AG04449 (cell line): ENCODE measurements around the gene TDO2.

Source experiments
- CTCF ChIA-PET: fragments of 350-600 bp; formaldehyde crosslinking; extraction: SDS; loops from one replicate; lab custom pipeline; 2021; ENCODE audit warnings: antibody characterized with exemption; lab: Yijun Ruan, JAX
- POLR2A ChIA-PET: fragments of 400-600, 350-600 bp; formaldehyde crosslinking; extraction: SDS; loops from one replicate; lab custom pipeline; 2020; ENCODE audit warnings: antibody characterized with exemption, inconsistent platforms; lab: Yijun Ruan, JAX
- DNase-seq: peaks from one replicate; pipeline ENCODE4 v3.0.0-alpha.2; 2010; ENCODE audit warnings: low read depth, low spot score
- H3K4me3 ChIP-seq: 2 replicates; pipeline ENCODE4 v1.5.1; 2011; ENCODE audit warnings: low read depth, mild to moderate bottlenecking, control low read depth, low read length
- CTCF ChIP-seq: IDR thresholded peaks from one replicate; pipeline ENCODE4 v1.5.1; 2011; ENCODE audit warnings: mild to moderate bottlenecking, moderate library complexity, low read length, control low read depth, inconsistent platforms; ENCODE audit not compliant: insufficient read depth; ENCODE audit errors: missing control alignments

TDO2 gene

GRCh38 chr4:155901013-155901412 is 2.5 kb upstream of the TDO2 start:
- ChIA-PET POLR2A (no interaction called here), CTCF (interaction anchor here (1.3 kb wide), 1 partner anchor 8 kb away, joined by 3 read pairs; no protein-coding TSS in a partner anchor)

GRCh38 chr4:155904331-155904730 is 835 bp downstream of the TDO2 start:
- POLR2A ChIA-PET, result no interaction called here
- TF ChIP-seq CTCF, result no peak
- DNase-seq, result no peak
- H3K4me3 ChIP-seq, result no peak overlapping the region
- CTCF ChIA-PET, result no interaction called here

More at GRCh38 chr4:155901013-155901412, 2.5 kb upstream of the TDO2 start:
- H3K4me3 ChIP-seq, result no peak overlapping the region
- DNase-seq, result no peak
- TF ChIP-seq CTCF, result no peak

GRCh38 chr4:155906554-155907247 is 3.2 kb downstream of the TDO2 start:
- DNase-seq, result peak; percentile 89
- CTCF ChIA-PET, result interaction anchor here (1.1 kb wide), 1 partner anchor 47 kb away, joined by 6 read pairs; the partner anchor contains the start of gene CTSO
- POLR2A ChIA-PET, result interaction anchor here (1.2 kb wide), 1 partner anchor 47 kb away, joined by 4 read pairs; the partner anchor contains the start of gene CTSO
- no peak for TF ChIP-seq CTCF
- H3K4me3 ChIP-seq, result no peak overlapping the region

- TF ChIP-seq CTCF, result no peak
- ChIA-PET CTCF (interaction anchor here (1.1 kb wide), 1 partner anchor 46 kb away, joined by 6 read pairs; the partner anchor contains the start of gene CTSO), POLR2A (interaction anchor here (1.2 kb wide), 1 partner anchor 46 kb away, joined by 4 read pairs; the partner anchor contains the start of gene CTSO)
- H3K4me3 ChIP-seq, result no peak overlapping the region
- DNase-seq, result no peak
Measured at GRCh38 chr4:155907556-155907955, 4.1 kb downstream of the TDO2 start.

- no peak overlapping the region for H3K4me3 ChIP-seq
- DNase-seq, result no peak
- ChIA-PET CTCF (interaction anchor here (1.4 kb wide), 1 partner anchor 45 kb away, joined by 5 read pairs; the partner anchor contains the start of gene CTSO), POLR2A (interaction anchor here (1.2 kb wide), 1 partner anchor 45 kb away, joined by 4 read pairs; the partner anchor contains the start of gene CTSO)
- no peak for TF ChIP-seq CTCF
Measured at GRCh38 chr4:155908187-155909139, 5.0 kb downstream of the TDO2 start.
